H1 (cell line): ENCODE measurements around the gene KRT76. TPM values are rescaled to one million over a fixed set of nuclear protein-coding genes. Genes with fewer than 3 reads are reported as not detected.

Experiments used
- CTCF ChIA-PET: fragments of 300-600 bp; sonication (Branson Sonifier 250); formaldehyde crosslinking; loops from one replicate; lab custom pipeline; 2021; ENCODE audit not compliant: partially characterized antibody; lab: Charles Lee
- POLR2A ChIA-PET: fragments of 300-600 bp; sonication (Branson Sonifier 250); formaldehyde crosslinking; loops from one replicate; lab custom pipeline; 2021; ENCODE audit warnings: inconsistent platforms; ENCODE audit not compliant: partially characterized antibody; lab: Charles Lee
- DNase-seq, 2 experiments: peaks; one replicate each; pipeline versions ENCODE4 v3.0.0 to v3.0.0-alpha.2; 2010 to 2022; ENCODE audit warnings: low spot score in 2 of 2, low read depth in 1 of 2, mixed read lengths in 1 of 2
- FAIRE-seq: peaks from 2 replicates; lab custom pipeline; 2011; peaks lifted over from hg19 to GRCh38; lab: Jason Lieb, UNC
- H2AFZ ChIP-seq: 2 replicates; pipeline ENCODE4 v1.8.1; 2012; ENCODE audit warnings: low read length, inconsistent platforms
- H2AK5ac ChIP-seq: 2 replicates; pipeline ENCODE4 v1.6.1; 2013; ENCODE audit warnings: low read depth, low read length
- H2BK120ac ChIP-seq: replicated peaks from 2 replicates; pipeline ENCODE3; 2013; ENCODE audit warnings: low read depth, low read length, inconsistent platforms
- H2BK12ac ChIP-seq: 2 replicates; pipeline ENCODE4 v1.6.1; 2013; ENCODE audit warnings: low read depth, low read length
- H2BK15ac ChIP-seq: 2 replicates; pipeline ENCODE4 v1.6.1; 2013; ENCODE audit warnings: low read length
- H2BK20ac ChIP-seq: 2 replicates; pipeline ENCODE4 v1.6.1; 2013; ENCODE audit warnings: low read length
- H2BK5ac ChIP-seq: 2 replicates; pipeline ENCODE4 v1.6.1; 2013; ENCODE audit warnings: low read depth, low read length
- H3K14ac ChIP-seq: 2 replicates; pipeline ENCODE4 v1.6.1; 2013; ENCODE audit warnings: inconsistent platforms; ENCODE audit not compliant: insufficient read length
- H3K18ac ChIP-seq: 2 replicates; pipeline ENCODE4 v1.6.1; 2013; ENCODE audit warnings: low read length; ENCODE audit errors: extremely low read depth
- H3K23ac ChIP-seq: 2 replicates; pipeline ENCODE4 v1.6.1; 2013; ENCODE audit warnings: inconsistent platforms; ENCODE audit not compliant: insufficient read length
- H3K23me2 ChIP-seq: 2 replicates; pipeline ENCODE4 v1.6.1; 2013; ENCODE audit warnings: low read depth, low read length
- H3K27ac ChIP-seq: 2 replicates; pipeline ENCODE4 v1.6.1; 2011; ENCODE audit warnings: low read depth, low read length, inconsistent platforms
- H3K27me3 ChIP-seq, 4 experiments: replicated peaks in 1 of 4; 1 replicate in 1 of 4; 2 replicates in 3 of 4; pipeline versions ENCODE4 v1.6.1 to v1.8.1; 2011 to 2013; ENCODE audit warnings: low read length in 3 of 4, mild to moderate bottlenecking in 3 of 4, inconsistent platforms in 2 of 4, mixed read lengths in 2 of 4, moderate library complexity in 1 of 4; ENCODE audit not compliant: control insufficient read depth in 3 of 4, insufficient read depth in 3 of 4; ENCODE audit errors: extremely low read depth in 1 of 4
- H3K36me3 ChIP-seq, 4 experiments: 2 replicates each; pipeline versions ENCODE4 v1.6.1 to v1.8.1; 2011 to 2013; ENCODE audit warnings: mild to moderate bottlenecking in 4 of 4, low read length in 3 of 4, moderate library complexity in 2 of 4, control low read depth in 1 of 4, inconsistent platforms in 1 of 4; ENCODE audit not compliant: insufficient read depth in 4 of 4, control insufficient read depth in 2 of 4
- H3K4ac ChIP-seq: replicated peaks from 2 replicates; pipeline ENCODE3; 2013; ENCODE audit warnings: low read length, low read depth, mixed read lengths, inconsistent platforms; ENCODE audit not compliant: insufficient read length
- H3K4me1 ChIP-seq, 4 experiments: replicated peaks in 1 of 4; 1 replicate in 1 of 4; 2 replicates in 3 of 4; pipeline versions ENCODE4 v1.6.1 to v1.8.1; 2011 to 2013; ENCODE audit warnings: low read length in 3 of 4, inconsistent platforms in 2 of 4, mixed read lengths in 1 of 4; ENCODE audit not compliant: insufficient read depth in 4 of 4, control insufficient read depth in 3 of 4
- H3K4me2 ChIP-seq, 2 experiments: 2 replicates each; pipeline versions ENCODE4 v1.6.1 to v1.8.1; 2011 to 2013; ENCODE audit warnings: low read depth in 2 of 2, low read length in 2 of 2, control low read depth in 1 of 2, inconsistent platforms in 1 of 2, mild to moderate bottlenecking in 1 of 2; ENCODE audit not compliant: insufficient read depth in 1 of 2
- H3K4me3 ChIP-seq, 4 experiments: fragments of 200-600, 300-600 bp in 1 of 4; sonication (generic), shearing (Covaris generic), sonication (Bioruptor Twin) in 1 of 4; 2 replicates each; pipeline versions ENCODE4 v1.5.1 to v1.8.1; 2011 to 2016; ENCODE audit warnings: low read length in 4 of 4, low read depth in 3 of 4, control low read depth in 2 of 4, inconsistent platforms in 2 of 4, mild to moderate bottlenecking in 2 of 4, mixed read lengths in 1 of 4, moderate library complexity in 1 of 4; ENCODE audit not compliant: insufficient read depth in 2 of 4; ENCODE audit errors: extremely low read depth in 1 of 4
- H3K56ac ChIP-seq: replicated peaks from 2 replicates; pipeline ENCODE3; 2013; ENCODE audit warnings: low read depth, mild to moderate bottlenecking, mixed read lengths, low read length, inconsistent platforms; ENCODE audit not compliant: insufficient read length
- H3K79me1 ChIP-seq: 2 replicates; pipeline ENCODE4 v1.6.1; 2013; ENCODE audit warnings: low read depth, low read length, control low read depth
- H3K79me2 ChIP-seq, 2 experiments: 2 replicates each; pipeline versions ENCODE4 v1.6.1 to v1.8.1; 2012 to 2013; ENCODE audit warnings: low read length in 2 of 2, mild to moderate bottlenecking in 2 of 2, inconsistent platforms in 1 of 2; ENCODE audit not compliant: insufficient read depth in 2 of 2, control insufficient read depth in 1 of 2
- H3K9ac ChIP-seq, 4 experiments: replicated peaks in 1 of 4; 1 replicate in 1 of 4; 2 replicates in 3 of 4; pipeline versions ENCODE4 v1.6.1 to v1.8.1; 2011 to 2013; ENCODE audit warnings: low read depth in 3 of 4, low read length in 3 of 4, control low read depth in 2 of 4, mild to moderate bottlenecking in 2 of 4, moderate library complexity in 2 of 4, inconsistent platforms in 1 of 4; ENCODE audit errors: extremely low read depth in 1 of 4
- H3K9me3 ChIP-seq, 2 experiments: 2 replicates each; pipeline versions ENCODE4 v1.6.1 to v1.8.1; 2012 to 2013; ENCODE audit warnings: mild to moderate bottlenecking in 2 of 2, moderate library complexity in 2 of 2, control low read depth in 1 of 2, inconsistent platforms in 1 of 2, low read depth in 1 of 2, low read length in 1 of 2, mixed read lengths in 1 of 2; ENCODE audit not compliant: insufficient read depth in 2 of 2
- H4K20me1 ChIP-seq, 2 experiments: replicated peaks in 1 of 2; 2 replicates each; pipeline versions ENCODE3 to v1.8.1; 2011 to 2013; ENCODE audit warnings: inconsistent platforms in 2 of 2, low read length in 2 of 2, mild to moderate bottlenecking in 1 of 2; ENCODE audit not compliant: insufficient read depth in 2 of 2, control insufficient read depth in 1 of 2
- H4K5ac ChIP-seq: 2 replicates; pipeline ENCODE4 v1.6.1; 2013; ENCODE audit warnings: low read length, low read depth, mixed read lengths, inconsistent platforms; ENCODE audit not compliant: insufficient read length
- H4K8ac ChIP-seq: 2 replicates; pipeline ENCODE4 v1.8.0; 2013; ENCODE audit warnings: mild to moderate bottlenecking, moderate library complexity, low read length, inconsistent platforms; ENCODE audit not compliant: insufficient read depth; ENCODE audit errors: extremely low read depth
- H4K91ac ChIP-seq: replicated peaks from 2 replicates; pipeline ENCODE3; 2013; ENCODE audit warnings: low read length, mixed read lengths, inconsistent platforms; ENCODE audit not compliant: insufficient read length
- CREB1 ChIP-seq: IDR thresholded peaks from 2 replicates; pipeline ENCODE4 v1.6.1; 2012; ENCODE audit warnings: inconsistent platforms
- HDAC6 ChIP-seq: IDR thresholded peaks from one replicate; pipeline ENCODE4 v1.7.1; 2012; ENCODE audit warnings: low read depth, mild to moderate bottlenecking, inconsistent platforms, low read length, moderate library complexity
- KDM4A ChIP-seq: IDR thresholded peaks from one replicate; pipeline ENCODE4 v1.7.1; 2012; ENCODE audit warnings: low read depth, mild to moderate bottlenecking, moderate library complexity, low read length, inconsistent platforms; ENCODE audit not compliant: severe bottlenecking
- NRF1 ChIP-seq: IDR thresholded peaks from 2 replicates; pipeline ENCODE4 v1.6.1; 2011; ENCODE audit warnings: mild to moderate bottlenecking, low read depth, low read length, improper control_type of control experiment
- PHF8 ChIP-seq: fragments of 200-600 bp; sonication (generic); conservative IDR thresholded peaks from 2 replicates; pipeline ENCODE4 v1.7.1; 2012; ENCODE audit warnings: low read depth, mild to moderate bottlenecking, inconsistent platforms, low read length, moderate library complexity
- POLR2A ChIP-seq, 2 experiments: IDR thresholded peaks; 1 replicate in 1 of 2; 2 replicates in 1 of 2; pipeline ENCODE4 v1.6.1; 2011; ENCODE audit warnings: low read depth in 2 of 2, low read length in 2 of 2, mild to moderate bottlenecking in 2 of 2; ENCODE audit errors: control extremely low read depth in 1 of 2
- RXRA ChIP-seq: IDR thresholded peaks from 2 replicates; pipeline ENCODE4 v1.6.1; 2011; ENCODE audit warnings: low read depth, mild to moderate bottlenecking, low read length, moderate library complexity; ENCODE audit not compliant: insufficient read depth
- SAP30 ChIP-seq: fragments of 300-600 bp; sonication (generic); IDR thresholded peaks from 2 replicates; pipeline ENCODE4 v1.7.1; 2012; ENCODE audit warnings: low read length, moderate library complexity, mild to moderate bottlenecking, inconsistent platforms; ENCODE audit not compliant: insufficient read depth, insufficient replicate concordance
- TEAD4 ChIP-seq: IDR thresholded peaks from 2 replicates; pipeline ENCODE4 v1.6.1; 2012; ENCODE audit warnings: low read depth, low read length, inconsistent platforms, mixed read lengths
- whole genome bisulfite sequencing, 2 experiments: shearing (Covaris generic) in 1 of 2; methylation state at CpG; one replicate each; pipeline versions ENCODE4 v1.1.6 to v1.1.7; 2013 to 2015; ENCODE audit warnings: low lambda C conversion rate in 2 of 2, mixed read lengths in 2 of 2, inconsistent platforms in 1 of 2, low coverage in 1 of 2, missing lambda C conversion rate in 1 of 2; ENCODE audit not compliant: insufficient replicate concordance in 2 of 2, insufficient coverage in 1 of 2, insufficient read length in 1 of 2; ENCODE audit errors: extremely low coverage in 1 of 2, missing lambda C conversion rate in 1 of 2; 5-methylcytosine and 5-hydroxymethylcytosine counted together
- polyA plus RNA-seq, 7 experiments: library from polyadenylated mRNA; depleted of rRNA in 3 of 7; stranded (reverse) in 5 of 7; unstranded in 2 of 7; fragments of >200 nt in 5 of 7; fragments of 200-250 nt in 2 of 7; gene quantifications; 1 replicate in 5 of 7; 2 replicates in 1 of 7; 4 replicates in 1 of 7; pipeline versions ENCODE4 v1.2.1 to v1.2.3, GENCODE V29; 2011 to 2013; ENCODE audit warnings: missing spikeins in 2 of 7, mixed read lengths in 2 of 7
- total RNA-seq: library from RNA; stranded (reverse); fragmentation: NEBNext Ultra II Directional; extraction: Animal tissue kit (Norgen Biotek cat#: 25700); gene quantifications from 2 replicates; pipeline ENCODE4 v1.2.1, GENCODE V29; 2021
- TF ChIP-seq, protein P1 (sequence below), 3 experiments: IDR thresholded peaks; 1 replicate in 2 of 3; 2 replicates in 1 of 3; pipeline versions ENCODE4 v1.5.1 to v1.6.1; 2011; ENCODE audit warnings: low read length in 3 of 3, mild to moderate bottlenecking in 3 of 3, inconsistent platforms in 2 of 3, low read depth in 1 of 3, moderate library complexity in 1 of 3; ENCODE audit not compliant: insufficient read depth in 1 of 3; ENCODE audit errors: control extremely low read depth in 1 of 3

KRT76 gene
- total and polyA plus RNA-seq, 2 of the 8 experiments (the other 6 are each of a cell fraction or from before 2014, with no cell fraction given): not detected

GRCh38 chr12:52806821-52807543, 29.8 kb upstream of the KRT76 start:
- Histone ChIP-seq H4K5ac (no peak overlapping the region), H3K4me1 (peaks cover 3 to 6% (median 4%) of the 10 kb centered on the region in 4 experiments), H4K20me1 (no peaks in the 10 kb centered on the region), H2BK12ac (no peak overlapping the region), H4K8ac (no peak overlapping the region), H3K79me2 (no peaks in the 10 kb centered on the region), H3K27ac (no peak overlapping the region), H3K23me2 (peaks cover 2% of the 10 kb centered on the region; the same call in 1 of the 2 replicates), H3K56ac (no peak overlapping the region), H3K36me3 (no peaks in the 10 kb centered on the region), H2BK15ac (no peak overlapping the region), H3K27me3 (no peaks in the 10 kb centered on the region), H3K9me3 (no peaks in the 10 kb centered on the region), H2BK20ac (no peak overlapping the region), H4K91ac (no peak overlapping the region), H2BK5ac (no peak overlapping the region), H3K4ac (no peak overlapping the region), H2AK5ac (no peak overlapping the region), H3K4me2 (no peak overlapping the region), H2BK120ac (no peak overlapping the region), H3K18ac (no peak overlapping the region), H3K14ac (no peak overlapping the region), H3K79me1 (no peaks in the 10 kb centered on the region), H3K9ac (no peak overlapping the region), H3K4me3 (no peak overlapping the region), H3K23ac (no peak overlapping the region), H2AFZ (no peak overlapping the region)
- DNase-seq (no peak), FAIRE-seq (no peak)
- ChIA-PET CTCF (interaction anchor here (0.6 to 3.0 kb wide), 13 partner anchors 10 to 416 kb away, joined by 3 to 11 read pairs (median 4); no protein-coding TSS in a partner anchor), POLR2A (interaction anchor here (0.6 kb wide), 1 partner anchor 179 kb away, joined by 3 read pairs; no protein-coding TSS in a partner anchor)
- WGBS, 2 experiments: 93% methylated on average over 11 of the region's 11 CpGs; no CpG with 5 or more reads in 1 of the 2 experiments
- TF ChIP-seq TEAD4 (no peak), NRF1 (no peak), POLR2A (IDR thresholded peaks at IDR 0.05; ENCODE audit: control extremely low read depth in 1 of 2, low read depth in 2 of 2, low read length in 2 of 2) (no peak), HDAC6 (no peak), SAP30 (no peak), KDM4A (no peak), CREB1 (no peak), RXRA (no peak), PHF8 (no peak)
- TF ChIP-seq, protein P1, sequence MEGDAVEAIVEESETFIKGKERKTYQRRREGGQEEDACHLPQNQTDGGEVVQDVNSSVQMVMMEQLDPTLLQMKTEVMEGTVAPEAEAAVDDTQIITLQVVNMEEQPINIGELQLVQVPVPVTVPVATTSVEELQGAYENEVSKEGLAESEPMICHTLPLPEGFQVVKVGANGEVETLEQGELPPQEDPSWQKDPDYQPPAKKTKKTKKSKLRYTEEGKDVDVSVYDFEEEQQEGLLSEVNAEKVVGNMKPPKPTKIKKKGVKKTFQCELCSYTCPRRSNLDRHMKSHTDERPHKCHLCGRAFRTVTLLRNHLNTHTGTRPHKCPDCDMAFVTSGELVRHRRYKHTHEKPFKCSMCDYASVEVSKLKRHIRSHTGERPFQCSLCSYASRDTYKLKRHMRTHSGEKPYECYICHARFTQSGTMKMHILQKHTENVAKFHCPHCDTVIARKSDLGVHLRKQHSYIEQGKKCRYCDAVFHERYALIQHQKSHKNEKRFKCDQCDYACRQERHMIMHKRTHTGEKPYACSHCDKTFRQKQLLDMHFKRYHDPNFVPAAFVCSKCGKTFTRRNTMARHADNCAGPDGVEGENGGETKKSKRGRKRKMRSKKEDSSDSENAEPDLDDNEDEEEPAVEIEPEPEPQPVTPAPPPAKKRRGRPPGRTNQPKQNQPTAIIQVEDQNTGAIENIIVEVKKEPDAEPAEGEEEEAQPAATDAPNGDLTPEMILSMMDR (IDR thresholded peaks at IDR 0.05; ENCODE audit: control extremely low read depth in 1 of 3, insufficient read depth in 1 of 3, low read depth in 1 of 3, low read length in 3 of 3): no peak
